DOHH2 (cell line): ENCODE measurements around the gene MRPL22.
"Not testable (repeated sequence)": the region's sequence is repeated elsewhere in the genome, so short reads cannot be mapped to it uniquely, and the experiment has no call there.

Experiments used
- H3F3A ChIP-seq: fragments of 200-600 bp; sonication (generic), shearing (Covaris generic); 2 replicates; pipeline ENCODE4 v1.6.0; 2016; ENCODE audit warnings: antibody characterized with exemption, mild to moderate bottlenecking; ENCODE audit not compliant: control insufficient read depth, insufficient read depth
- H3K27ac ChIP-seq: fragments of 200-600 bp; sonication (generic); 2 replicates; pipeline ENCODE4 v1.5.1; 2014; ENCODE audit warnings: low read depth, mild to moderate bottlenecking, low read length, moderate library complexity
- H3K27me3 ChIP-seq: fragments of 200-600 bp; sonication (generic); 2 replicates; pipeline ENCODE4 v1.6.1; 2014; ENCODE audit warnings: mild to moderate bottlenecking, low read length, mixed read lengths; ENCODE audit not compliant: control insufficient read depth
- H3K36me3 ChIP-seq: fragments of 200-600 bp; sonication (generic); 2 replicates; pipeline ENCODE4 v1.6.1; 2014; ENCODE audit warnings: mild to moderate bottlenecking, low read length, moderate library complexity, mixed read lengths; ENCODE audit not compliant: control insufficient read depth
- H3K4me1 ChIP-seq: fragments of 200-600 bp; sonication (generic); 2 replicates; pipeline ENCODE4 v1.6.1; 2014; ENCODE audit warnings: mild to moderate bottlenecking, low read length, mixed read lengths; ENCODE audit not compliant: control insufficient read depth
- H3K4me2 ChIP-seq: fragments of 200-600 bp; sonication (generic); 2 replicates; pipeline ENCODE4 v1.6.0; 2014; ENCODE audit warnings: mild to moderate bottlenecking, low read length, moderate library complexity
- H3K4me3 ChIP-seq: fragments of 200-600 bp; sonication (generic); 2 replicates; pipeline ENCODE4 v1.5.1; 2014; ENCODE audit warnings: mild to moderate bottlenecking, low read length, mixed read lengths
- H3K79me2 ChIP-seq: fragments of 200-600 bp; sonication (generic); 2 replicates; pipeline ENCODE4 v1.6.1; 2014; ENCODE audit warnings: mild to moderate bottlenecking, low read length, mixed read lengths; ENCODE audit not compliant: control insufficient read depth
- H3K9me2 ChIP-seq: fragments of 200-600 bp; sonication (generic); replicated peaks from 2 replicates; pipeline ENCODE4 v1.6.1; 2014; ENCODE audit warnings: mild to moderate bottlenecking, low read length, mixed read lengths; ENCODE audit not compliant: control insufficient read depth
- H3K9me3 ChIP-seq: fragments of 200-600 bp; sonication (generic); 2 replicates; pipeline ENCODE4 v1.6.1; 2014; ENCODE audit warnings: antibody characterized with exemption, low read length, mixed read lengths; ENCODE audit not compliant: control insufficient read depth, insufficient read depth
- H4K20me1 ChIP-seq: fragments of 200-600 bp; sonication (generic); 2 replicates; pipeline ENCODE4 v1.6.0; 2014; ENCODE audit warnings: low read depth, mild to moderate bottlenecking, antibody characterized with exemption, low read length, moderate library complexity; ENCODE audit not compliant: control insufficient read depth, insufficient read depth
- CTCF ChIP-seq: fragments of 200-600 bp; sonication (generic); IDR thresholded peaks from one replicate; pipeline ENCODE4 v1.5.1; 2014; ENCODE audit warnings: antibody characterized with exemption, mild to moderate bottlenecking, low read depth, low read length; ENCODE audit not compliant: poor library complexity, severe bottlenecking
- EZH2phosphoT487 ChIP-seq: fragments of 200-600 bp; sonication (generic); IDR thresholded peaks from 2 replicates; pipeline ENCODE4 v1.6.1; 2017; ENCODE audit warnings: borderline replicate concordance, mild to moderate bottlenecking, antibody characterized with exemption, low read length, moderate library complexity, mixed read lengths

MRPL22 gene

GRCh38 chr5:154999865-155000264, 59.0 kb downstream of the MRPL22 start:
- H3K4me2 ChIP-seq, result no peak overlapping the region
- no peaks in the 10 kb centered on the region for H3K4me1 ChIP-seq
- H3K9me2 ChIP-seq, result no peaks in the 10 kb centered on the region
- no peak for TF ChIP-seq CTCF
- TF ChIP-seq EZH2phosphoT487, result no peak
- H4K20me1 ChIP-seq, result no peaks in the 10 kb centered on the region
- H3K27ac ChIP-seq, result no peak overlapping the region
- H3K27me3 ChIP-seq, result peaks cover 5% of the 10 kb centered on the region; the same call in 1 of the 2 replicates
- H3K79me2 ChIP-seq, result no peaks in the 10 kb centered on the region
- H3K9me3 ChIP-seq, result no peaks in the 10 kb centered on the region
- no peaks in the 10 kb centered on the region for H3K36me3 ChIP-seq
- no peaks in the 10 kb centered on the region for H3F3A ChIP-seq
- H3K4me3 ChIP-seq, result no peak overlapping the region

DNA sequence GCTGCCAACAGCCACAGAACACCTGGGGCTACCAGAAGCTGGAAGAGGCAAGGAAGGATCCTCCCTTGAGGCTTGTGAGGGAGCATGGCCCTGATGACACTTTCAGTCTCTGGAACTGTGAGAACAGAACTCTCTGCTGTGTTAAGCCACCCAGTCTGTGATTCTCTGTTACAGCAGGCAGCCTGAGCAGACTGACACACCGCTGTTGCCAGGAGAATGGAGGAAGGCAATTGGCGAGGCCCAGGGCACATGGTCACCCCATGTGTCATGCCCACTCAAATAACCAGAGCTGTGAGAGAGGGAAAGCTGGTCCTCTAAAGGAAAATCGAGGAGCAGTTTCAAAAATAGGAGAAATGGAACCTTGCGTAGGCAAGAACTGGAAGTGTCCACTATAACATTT, 60.6 kb downstream of the MRPL22 start:
- H3K4me3 ChIP-seq, result no peak overlapping the region
- no peaks in the 10 kb centered on the region for H3K79me2 ChIP-seq
- H4K20me1 ChIP-seq, result no peaks in the 10 kb centered on the region
- no peaks in the 10 kb centered on the region for H3K9me3 ChIP-seq
- H3K9me2 ChIP-seq, result no peaks in the 10 kb centered on the region
- no peak overlapping the region for H3K27ac ChIP-seq
- H3K27me3 ChIP-seq, result peaks cover 5% of the 10 kb centered on the region; the same call in 1 of the 2 replicates
- no peak overlapping the region for H3K4me2 ChIP-seq
- H3K36me3 ChIP-seq, result no peaks in the 10 kb centered on the region
- no peak for TF ChIP-seq EZH2phosphoT487
- TF ChIP-seq CTCF, result no peak
- H3K4me1 ChIP-seq, result no peaks in the 10 kb centered on the region
- H3F3A ChIP-seq, result no peaks in the 10 kb centered on the region

DNA sequence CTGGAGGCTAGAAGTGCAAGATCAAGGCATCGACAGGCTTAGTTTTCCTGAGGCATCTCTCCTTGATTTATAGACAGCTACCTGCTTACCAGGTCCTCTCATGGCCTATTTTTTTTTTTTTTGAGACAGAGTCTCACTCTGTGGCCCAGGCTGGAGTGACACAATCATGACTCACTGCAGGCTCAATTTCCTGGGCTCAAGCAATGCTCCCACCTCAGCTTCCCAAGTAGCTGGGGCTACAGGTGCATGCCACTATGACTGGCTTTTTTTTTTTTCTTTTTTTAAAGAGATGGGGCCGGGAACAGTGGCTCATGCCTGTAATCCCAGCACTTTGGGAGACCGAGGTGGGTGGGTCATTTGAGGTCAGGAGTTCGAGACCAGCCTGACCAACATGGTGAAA, 61.8 kb downstream of the MRPL22 start:
- not testable (repeated sequence) for H3F3A ChIP-seq, H3K4me1 ChIP-seq

DNA sequence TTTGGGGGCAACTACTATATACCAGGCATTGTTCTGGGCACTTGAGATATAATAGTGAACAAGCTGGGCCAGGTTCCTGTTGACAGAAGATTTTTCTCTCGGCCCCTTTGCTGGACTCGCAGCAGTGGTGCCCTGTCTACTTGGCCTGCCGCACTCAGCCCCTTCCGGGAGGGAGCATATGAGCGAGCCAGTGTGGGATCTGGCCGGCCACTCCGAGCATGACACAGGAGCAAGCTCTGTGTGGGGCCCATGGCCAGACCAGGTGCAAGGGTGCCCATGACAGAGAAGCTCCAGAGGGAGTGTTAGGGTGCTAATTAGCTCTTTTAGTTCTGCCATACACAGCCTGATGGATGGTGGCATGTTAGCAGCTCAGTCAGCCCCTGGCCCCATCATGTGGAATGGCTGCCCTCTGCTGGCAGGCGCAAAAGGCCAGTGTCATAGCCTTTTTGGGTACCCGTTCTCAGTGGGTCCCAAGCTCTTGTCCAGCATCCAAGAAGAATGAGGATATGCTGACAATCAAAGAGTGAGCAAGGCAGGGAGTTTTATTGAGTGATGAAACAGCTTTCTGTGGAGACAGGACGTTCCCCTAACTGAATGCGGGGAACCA, 63.4 kb downstream of the MRPL22 start:
- no peaks in the 10 kb centered on the region for H3K9me3 ChIP-seq
- no peak overlapping the region for H3K4me3 ChIP-seq

More for the DNA sequence above, 61.8 kb downstream of the MRPL22 start:
- not testable (repeated sequence) for H4K20me1 ChIP-seq, H3K9me2 ChIP-seq, H3K4me2 ChIP-seq, H3K27ac ChIP-seq, H3K4me3 ChIP-seq, H3K79me2 ChIP-seq, H3K36me3 ChIP-seq, H3K27me3 ChIP-seq, H3K9me3 ChIP-seq

DNA sequence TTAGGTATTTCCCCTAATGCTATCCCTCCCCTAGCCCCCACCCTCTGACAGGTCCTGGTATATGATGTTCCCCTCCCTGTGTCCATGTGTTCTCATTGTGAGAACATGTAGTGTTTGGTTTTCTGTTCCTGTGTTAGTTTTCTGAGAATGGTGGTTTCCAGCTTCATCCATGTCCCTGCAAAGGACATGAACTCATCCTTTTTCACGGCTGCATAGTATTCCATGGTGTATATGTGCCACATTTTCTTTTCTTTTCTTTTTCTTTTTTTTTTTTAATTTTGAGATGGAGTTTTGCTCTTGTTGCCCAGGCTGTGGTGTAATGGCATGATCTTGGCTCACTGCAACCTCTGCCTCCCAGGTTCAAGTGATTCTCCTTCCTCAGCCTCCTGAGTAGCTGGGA, 65.4 kb downstream of the MRPL22 start:
- H3K9me2 ChIP-seq, H3K27ac ChIP-seq, H3K4me2 ChIP-seq, H3F3A ChIP-seq, H3K4me1 ChIP-seq, H4K20me1 ChIP-seq, H3K36me3 ChIP-seq, H3K27me3 ChIP-seq, H3K4me3 ChIP-seq, H3K9me3 ChIP-seq, H3K79me2 ChIP-seq: not testable (repeated sequence)

More for the DNA sequence above, 63.4 kb downstream of the MRPL22 start:
- Histone ChIP-seq H3K79me2 (no peaks in the 10 kb centered on the region), H3K9me2 (no peaks in the 10 kb centered on the region), H4K20me1 (no peaks in the 10 kb centered on the region), H3F3A (no peaks in the 10 kb centered on the region), H3K27me3 (no peaks in the 10 kb centered on the region), H3K36me3 (no peaks in the 10 kb centered on the region), H3K4me1 (no peaks in the 10 kb centered on the region), H3K4me2 (no peak overlapping the region), H3K27ac (no peak overlapping the region)
- TF ChIP-seq EZH2phosphoT487, result no peak
- TF ChIP-seq CTCF, result peak; percentile 50
